Activated T-helper 2 cell treated with anti-CD3 and anti-CD28 coated beads, Interferon-gamma antibody, Interleukin-2, Interleukin-4, amounts not matched to agents 10 μg/mL and 5 μg/mL and 100 μg/mL, durations not matched to agents 14 hours and 24 hours and 36 hours (primary cell): ENCODE data around the gene FUT6. TPM values are rescaled to one million over a fixed set of nuclear protein-coding genes. Genes with fewer than 3 reads are reported as not detected.

Experiments used
- DNase-seq: peaks from one replicate; pipeline ENCODE4 v3.0.0; 2021; ENCODE audit warnings: low spot score
- H3K27ac Mint-ChIP-seq: one replicate; pipeline ENCODE4 v1.8.0; 2021; ENCODE audit warnings: mixed read lengths
- H3K27me3 Mint-ChIP-seq: one replicate; pipeline ENCODE4 v1.8.0; 2021; ENCODE audit warnings: low read depth, mixed read lengths
- H3K36me3 Mint-ChIP-seq: one replicate; pipeline ENCODE4 v1.8.0; 2021; ENCODE audit warnings: low read depth, mixed read lengths
- H3K4me1 Mint-ChIP-seq: one replicate; pipeline ENCODE4 v1.8.0; 2021; ENCODE audit warnings: low read depth, mixed read lengths
- H3K4me3 Mint-ChIP-seq: one replicate; pipeline ENCODE4 v1.8.0; 2021; ENCODE audit warnings: low read depth, mild to moderate bottlenecking, moderate library complexity, mixed read lengths
- H3K9me3 Mint-ChIP-seq: one replicate; pipeline ENCODE4 v1.8.0; 2021; ENCODE audit warnings: mixed read lengths
- intact Hi-C: fragments of 100-400 bp; cut with micrococcal nuclease; formaldehyde crosslinking; loops from one replicate; pipeline ENCODE4 v1.15.1; 2023
- total RNA-seq: library from RNA; stranded (reverse); gene quantifications from 2 replicates; pipeline ENCODE4 v1.2.3, GENCODE V29; 2022

The FUT6 gene
- total RNA-seq, 1 donor from 2014 or later = not detected

GRCh38 chr19:5817218-5817617 lies 22.3 kb downstream of the FUT6 start:
- no peaks in the 10 kb centered on the region for H3K4me1 Mint-ChIP-seq

GRCh38 chr19:5814852-5815246 lies 24.7 kb downstream of the FUT6 start:
- DNase-seq = no peak
- Mint-ChIP-seq H3K36me3 (no peaks in the 10 kb centered on the region), H3K9me3 (no peaks in the 10 kb centered on the region), H3K27me3 (peaks cover 5% of the 10 kb centered on the region), H3K4me3 (no peak overlapping the region), H3K27ac (no peak overlapping the region), H3K4me1 (no peaks in the 10 kb centered on the region)
- intact Hi-C loops = no loop called here

More at GRCh38 chr19:5817218-5817617, 22.3 kb downstream of the FUT6 start:
- no peak for DNase-seq
- no peaks in the 10 kb centered on the region for H3K36me3 Mint-ChIP-seq
- intact Hi-C loops = no loop called here
- H3K9me3 Mint-ChIP-seq = no peaks in the 10 kb centered on the region
- H3K27me3 Mint-ChIP-seq = peaks cover 5% of the 10 kb centered on the region
- H3K4me3 Mint-ChIP-seq = no peak overlapping the region
- H3K27ac Mint-ChIP-seq = no peak overlapping the region

DNA sequence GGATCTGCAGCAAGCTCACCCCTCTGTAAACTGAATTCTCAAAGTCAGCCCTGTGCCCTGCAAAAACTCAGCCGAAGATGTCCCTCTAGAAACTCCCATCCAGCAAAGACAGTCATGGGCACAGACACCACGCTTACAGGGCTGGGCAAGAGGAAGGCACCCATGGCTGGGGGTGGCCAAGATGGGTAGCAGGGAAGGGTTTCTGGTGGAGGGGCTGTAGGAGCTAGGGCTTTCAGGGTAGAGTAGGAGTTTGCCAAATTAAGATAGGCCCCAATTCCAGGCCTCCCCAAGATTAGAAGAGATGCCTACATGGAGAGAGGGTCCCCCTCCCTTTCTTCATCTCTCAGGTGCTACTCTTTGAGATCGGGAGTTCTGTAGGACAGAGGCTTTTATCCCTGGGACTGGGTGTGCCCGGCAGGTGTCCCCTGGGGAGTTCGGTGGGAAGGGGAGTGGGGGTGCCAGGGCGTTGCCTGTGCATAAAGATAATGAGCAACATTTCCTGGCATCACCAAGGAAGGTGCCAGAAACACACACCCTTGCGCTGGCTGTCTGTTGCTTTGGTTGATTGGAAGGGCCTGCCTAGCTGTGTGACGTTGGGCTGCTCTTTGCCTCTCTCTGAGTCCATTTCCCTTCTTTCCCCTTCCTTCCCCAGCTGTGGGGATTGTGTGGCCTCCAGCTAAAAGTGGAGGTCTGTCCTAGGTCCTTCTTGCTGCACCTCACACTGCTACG lies 25.2 kb downstream of the FUT6 start:
- H3K9me3 Mint-ChIP-seq = no peaks in the 10 kb centered on the region
- H3K4me3 Mint-ChIP-seq = no peak overlapping the region
- no peak for DNase-seq
- intact Hi-C loops = no loop called here
- H3K4me1 Mint-ChIP-seq = no peaks in the 10 kb centered on the region
- no peaks in the 10 kb centered on the region for H3K36me3 Mint-ChIP-seq
- H3K27me3 Mint-ChIP-seq = peaks cover 5% of the 10 kb centered on the region
- no peak overlapping the region for H3K27ac Mint-ChIP-seq

- Mint-ChIP-seq H3K27me3 (peaks cover 9% of the 10 kb centered on the region), H3K4me3 (no peak overlapping the region), H3K27ac (no peak overlapping the region), H3K4me1 (no peaks in the 10 kb centered on the region), H3K9me3 (no peaks in the 10 kb centered on the region), H3K36me3 (no peaks in the 10 kb centered on the region)
- no peak for DNase-seq
- intact Hi-C loops = no loop called here
These were observed 28.4 kb downstream of the FUT6 start for GRCh38 chr19:5811117-5811516.

- peaks cover 11% of the 10 kb centered on the region for H3K27me3 Mint-ChIP-seq
- peaks cover 2% of the 10 kb centered on the region for H3K4me1 Mint-ChIP-seq
- intact Hi-C loops = loop anchor here (10.0 kb wide), 1 partner anchor 155 kb away; no protein-coding TSS in a partner anchor
- H3K36me3 Mint-ChIP-seq = no peaks in the 10 kb centered on the region
- no peak overlapping the region for H3K4me3 Mint-ChIP-seq
- H3K27ac Mint-ChIP-seq = no peak overlapping the region
- no peaks in the 10 kb centered on the region for H3K9me3 Mint-ChIP-seq
- DNase-seq = no peak
These were observed 30.0 kb downstream of the FUT6 start for GRCh38 chr19:5809469-5809868.

DNA sequence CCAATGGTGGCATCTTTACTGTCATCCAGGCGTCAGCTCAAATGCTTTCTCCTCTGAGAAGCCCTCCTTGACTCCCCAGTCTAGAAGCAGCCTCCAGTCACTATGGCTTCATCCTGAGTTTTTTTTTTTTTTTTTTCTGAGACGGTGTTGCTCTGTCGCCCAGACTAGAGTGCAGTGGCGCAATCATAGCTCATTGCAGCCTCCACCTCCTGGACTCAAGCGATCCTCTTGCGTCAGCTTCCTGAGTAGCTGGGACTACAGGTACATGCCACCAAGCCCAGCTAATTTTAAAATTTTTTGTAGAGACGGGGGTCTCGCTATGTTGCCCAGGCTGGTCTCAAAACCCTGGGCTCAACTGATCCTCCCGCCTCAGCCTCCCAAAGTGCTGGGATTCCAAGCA lies 30.4 kb downstream of the FUT6 start:
- Mint-ChIP-seq H3K36me3 (no peaks in the 10 kb centered on the region), H3K27me3 (peaks cover 15% of the 10 kb centered on the region), H3K27ac (no peak overlapping the region), H3K4me1 (peaks cover 7% of the 10 kb centered on the region), H3K4me3 (no peak overlapping the region), H3K9me3 (no peaks in the 10 kb centered on the region)
- intact Hi-C loops = loop anchor here (10.0 kb wide), 1 partner anchor 156 kb away; no protein-coding TSS in a partner anchor
- no peak for DNase-seq

- Mint-ChIP-seq H3K4me3 (no peak overlapping the region), H3K27ac (no peak overlapping the region), H3K9me3 (no peaks in the 10 kb centered on the region), H3K36me3 (no peaks in the 10 kb centered on the region), H3K4me1 (peaks cover 12% of the 10 kb centered on the region), H3K27me3 (peaks cover 15% of the 10 kb centered on the region)
- no peak for DNase-seq
- intact Hi-C loops = loop anchor here (10.0 kb wide), 1 partner anchor 157 kb away; no protein-coding TSS in a partner anchor
These were observed 31.2 kb downstream of the FUT6 start for GRCh38 chr19:5808120-5808816.

- no peak overlapping the region for H3K27ac Mint-ChIP-seq
- no peak overlapping the region for H3K4me3 Mint-ChIP-seq
- no peak for DNase-seq
- peaks cover 17% of the 10 kb centered on the region for H3K27me3 Mint-ChIP-seq
- peaks cover 16% of the 10 kb centered on the region for H3K4me1 Mint-ChIP-seq
- H3K36me3 Mint-ChIP-seq = no peaks in the 10 kb centered on the region
- intact Hi-C loops = loop anchor here (2.0 to 10.0 kb wide), 2 partner anchors 158 to 216 kb away; no protein-coding TSS in a partner anchor
- H3K9me3 Mint-ChIP-seq = no peaks in the 10 kb centered on the region
These were observed 32.6 kb downstream of the FUT6 start for GRCh38 chr19:5806905-5807304.

- Mint-ChIP-seq H3K36me3 (no peaks in the 10 kb centered on the region), H3K27ac (no peak overlapping the region), H3K9me3 (no peaks in the 10 kb centered on the region), H3K27me3 (peaks cover 18% of the 10 kb centered on the region), H3K4me1 (peaks cover 16% of the 10 kb centered on the region), H3K4me3 (no peak overlapping the region)
- intact Hi-C loops = loop anchor here (2.0 to 10.0 kb wide), 2 partner anchors 159 to 217 kb away; no protein-coding TSS in a partner anchor
- DNase-seq = no peak
These were observed 33.4 kb downstream of the FUT6 start for GRCh38 chr19:5806133-5806489.

DNA sequence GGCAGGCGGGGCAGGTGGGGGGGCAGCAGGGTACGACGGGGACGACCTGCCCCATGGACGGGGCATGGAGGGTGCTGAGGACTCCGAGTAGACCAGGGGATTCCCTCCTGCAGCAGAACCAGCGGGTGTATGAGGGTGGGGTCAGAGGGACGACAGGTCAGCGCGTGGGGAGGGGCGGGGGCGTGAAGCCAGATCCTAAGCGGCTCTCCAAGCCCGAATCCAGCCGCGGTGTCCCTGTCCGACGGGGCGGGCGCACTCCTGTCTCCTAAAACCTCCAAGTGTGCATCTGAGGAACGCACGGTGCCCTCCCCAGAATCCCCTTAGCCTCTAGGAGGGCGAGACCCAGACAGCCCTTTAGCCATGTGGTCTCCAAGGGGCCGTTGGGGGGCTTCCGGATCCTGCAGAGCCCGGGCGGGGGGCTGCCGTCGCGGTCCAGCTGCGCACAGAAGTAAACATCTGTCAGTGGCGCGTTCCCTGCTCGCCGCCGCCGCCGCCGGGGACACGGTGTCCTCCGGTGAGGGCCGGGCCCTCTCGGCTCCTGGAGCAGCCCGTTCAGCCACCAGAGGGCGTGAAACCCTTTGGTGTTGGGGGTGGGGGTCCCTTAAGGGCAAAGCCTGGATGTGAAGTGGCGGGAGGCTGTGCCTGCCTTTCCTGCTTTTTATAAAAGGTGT lies 33.9 kb downstream of the FUT6 start:
- Mint-ChIP-seq H3K4me3 (peak overlapping the region; percentile 45), H3K4me1 (peaks cover 16% of the 10 kb centered on the region), H3K27ac (no peak overlapping the region), H3K36me3 (no peaks in the 10 kb centered on the region), H3K9me3 (no peaks in the 10 kb centered on the region), H3K27me3 (peaks cover 18% of the 10 kb centered on the region)
- intact Hi-C loops = loop anchor here (2.0 to 10.0 kb wide), 2 partner anchors 159 to 217 kb away; no protein-coding TSS in a partner anchor
- DNase-seq = peak; percentile 38

GRCh38 chr19:5804516-5805461 lies 34.7 kb downstream of the FUT6 start, which contains the start of gene NRTN:
Gene NRTN (plus strand): TSS chr19:5805067. CDS start chr19:5824166, 19,099 bp downstream.
- peak within 1 kb of the TSS; percentile 62 for H3K27ac Mint-ChIP-seq
- no peaks in the 10 kb centered on the region for H3K9me3 Mint-ChIP-seq

More at GRCh38 chr19:5804516-5805461, 34.7 kb downstream of the FUT6 start, which contains the start of gene NRTN:
- peaks cover 16% of the 10 kb centered on the region for H3K4me1 Mint-ChIP-seq
- intact Hi-C loops = loop anchor here (1.0 to 10.0 kb wide), 2 partner anchors 100 to 160 kb away; partner anchors contain the start of gene VMAC
- H3K4me3 Mint-ChIP-seq = peak within 1 kb of the TSS; percentile 73
- H3K27me3 Mint-ChIP-seq = peaks cover 18% of the 10 kb centered on the region
- H3K36me3 Mint-ChIP-seq = no peaks in the 10 kb centered on the region
- DNase-seq = no peak
